GM12801 (cell line): Measurements from ENCODE around the gene TMPRSS13.

Experiments
- TF ChIP-seq, protein P1 (sequence below): IDR thresholded peaks from one replicate; pipeline ENCODE4 v1.5.1; 2011; ENCODE audit warnings: control low read depth; ENCODE audit not compliant: insufficient read length; ENCODE audit errors: extremely low read depth

Gene TMPRSS13

DNA sequence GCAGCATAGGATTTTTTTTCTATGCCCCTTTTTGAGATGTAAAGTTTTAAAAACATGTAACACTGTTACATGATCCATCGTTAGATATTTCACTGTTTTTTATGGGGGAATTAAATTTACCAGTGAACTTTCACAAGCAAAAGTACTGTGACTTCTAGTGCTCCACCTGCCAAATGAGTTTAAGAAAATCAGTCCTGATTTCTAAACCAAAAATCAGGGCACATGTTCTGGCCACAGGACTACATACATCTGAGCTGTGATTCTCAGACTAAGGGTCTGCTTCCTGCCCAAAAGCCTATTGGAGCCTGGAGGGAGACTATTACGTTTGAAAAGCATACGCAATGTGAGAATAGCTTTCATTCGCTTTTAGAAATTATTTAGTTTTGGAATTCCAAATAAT, 22.5 kb downstream of the TMPRSS13 start:
- TF ChIP-seq, protein P1, sequence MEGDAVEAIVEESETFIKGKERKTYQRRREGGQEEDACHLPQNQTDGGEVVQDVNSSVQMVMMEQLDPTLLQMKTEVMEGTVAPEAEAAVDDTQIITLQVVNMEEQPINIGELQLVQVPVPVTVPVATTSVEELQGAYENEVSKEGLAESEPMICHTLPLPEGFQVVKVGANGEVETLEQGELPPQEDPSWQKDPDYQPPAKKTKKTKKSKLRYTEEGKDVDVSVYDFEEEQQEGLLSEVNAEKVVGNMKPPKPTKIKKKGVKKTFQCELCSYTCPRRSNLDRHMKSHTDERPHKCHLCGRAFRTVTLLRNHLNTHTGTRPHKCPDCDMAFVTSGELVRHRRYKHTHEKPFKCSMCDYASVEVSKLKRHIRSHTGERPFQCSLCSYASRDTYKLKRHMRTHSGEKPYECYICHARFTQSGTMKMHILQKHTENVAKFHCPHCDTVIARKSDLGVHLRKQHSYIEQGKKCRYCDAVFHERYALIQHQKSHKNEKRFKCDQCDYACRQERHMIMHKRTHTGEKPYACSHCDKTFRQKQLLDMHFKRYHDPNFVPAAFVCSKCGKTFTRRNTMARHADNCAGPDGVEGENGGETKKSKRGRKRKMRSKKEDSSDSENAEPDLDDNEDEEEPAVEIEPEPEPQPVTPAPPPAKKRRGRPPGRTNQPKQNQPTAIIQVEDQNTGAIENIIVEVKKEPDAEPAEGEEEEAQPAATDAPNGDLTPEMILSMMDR: no peak

DNA sequence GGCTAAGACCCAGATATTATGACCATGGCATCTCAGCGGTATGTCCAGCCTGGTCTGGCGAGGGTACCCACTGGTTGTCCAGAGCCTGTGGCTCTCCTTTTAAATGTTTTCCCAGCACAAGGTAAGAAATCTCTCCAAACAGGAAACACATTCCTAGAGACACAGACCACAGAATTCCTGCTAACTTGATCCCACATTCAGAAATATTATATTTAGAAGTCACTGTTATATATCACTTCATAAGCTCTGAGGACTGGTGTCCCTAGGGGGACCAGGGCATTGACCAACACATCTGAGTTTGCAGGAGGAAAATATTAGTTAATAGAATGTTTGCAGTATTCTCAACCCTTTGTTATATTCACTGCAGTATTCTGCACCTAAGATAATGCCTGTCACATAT, 23.1 kb downstream of the TMPRSS13 start:
- TF ChIP-seq, protein P1: no peak

GRCh38 chr11:117905524-117905923, 23.7 kb downstream of the TMPRSS13 start:
- TF ChIP-seq, protein P1: no peak

- TF ChIP-seq, protein P1: no peak
These were observed 25.5 kb downstream of the TMPRSS13 start for GRCh38 chr11:117903505-117904382.

DNA sequence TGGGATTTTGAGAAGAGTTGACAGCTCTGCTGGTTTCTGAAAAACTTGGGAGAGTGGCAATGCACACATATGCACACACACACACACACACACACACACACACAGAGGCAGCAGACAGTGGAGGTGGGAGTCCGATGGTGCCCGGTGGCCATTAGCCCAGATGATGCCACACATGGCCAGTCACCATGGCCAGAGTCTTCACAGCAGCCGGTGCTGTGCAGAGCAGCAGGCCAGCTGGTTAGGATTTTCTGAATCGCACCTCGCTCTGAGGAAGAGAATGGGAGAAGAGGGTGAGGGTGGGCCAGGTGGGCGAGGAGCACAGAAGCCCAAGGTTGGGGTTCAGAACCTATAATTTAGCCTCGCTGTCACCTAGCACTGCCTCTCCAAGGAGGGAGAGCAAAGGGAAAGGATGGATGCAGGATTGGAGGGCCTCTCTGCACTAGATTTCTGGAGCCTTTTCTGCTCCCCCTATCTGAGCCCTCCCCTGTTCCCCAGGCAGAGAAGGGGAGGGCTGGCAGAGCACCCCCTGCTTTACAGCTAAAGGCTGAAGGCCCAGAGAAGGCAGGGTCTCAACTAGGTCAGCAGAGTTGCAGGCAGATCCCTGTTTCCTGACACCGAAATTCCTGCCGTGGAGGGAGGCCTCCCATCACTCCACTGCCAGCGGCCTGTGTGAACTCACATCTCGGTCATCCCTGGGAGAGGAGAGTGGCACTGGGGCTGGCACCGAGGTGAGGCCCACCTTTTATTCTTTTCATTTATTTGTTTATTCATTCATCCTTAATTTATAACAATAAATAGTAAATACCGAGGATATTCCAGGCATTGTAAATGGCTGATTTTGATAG, 27.0 kb downstream of the TMPRSS13 start:
- TF ChIP-seq, protein P1: no peak

- TF ChIP-seq, protein P1: no peak
These were observed 27.6 kb downstream of the TMPRSS13 start for GRCh38 chr11:117901601-117902000.

DNA sequence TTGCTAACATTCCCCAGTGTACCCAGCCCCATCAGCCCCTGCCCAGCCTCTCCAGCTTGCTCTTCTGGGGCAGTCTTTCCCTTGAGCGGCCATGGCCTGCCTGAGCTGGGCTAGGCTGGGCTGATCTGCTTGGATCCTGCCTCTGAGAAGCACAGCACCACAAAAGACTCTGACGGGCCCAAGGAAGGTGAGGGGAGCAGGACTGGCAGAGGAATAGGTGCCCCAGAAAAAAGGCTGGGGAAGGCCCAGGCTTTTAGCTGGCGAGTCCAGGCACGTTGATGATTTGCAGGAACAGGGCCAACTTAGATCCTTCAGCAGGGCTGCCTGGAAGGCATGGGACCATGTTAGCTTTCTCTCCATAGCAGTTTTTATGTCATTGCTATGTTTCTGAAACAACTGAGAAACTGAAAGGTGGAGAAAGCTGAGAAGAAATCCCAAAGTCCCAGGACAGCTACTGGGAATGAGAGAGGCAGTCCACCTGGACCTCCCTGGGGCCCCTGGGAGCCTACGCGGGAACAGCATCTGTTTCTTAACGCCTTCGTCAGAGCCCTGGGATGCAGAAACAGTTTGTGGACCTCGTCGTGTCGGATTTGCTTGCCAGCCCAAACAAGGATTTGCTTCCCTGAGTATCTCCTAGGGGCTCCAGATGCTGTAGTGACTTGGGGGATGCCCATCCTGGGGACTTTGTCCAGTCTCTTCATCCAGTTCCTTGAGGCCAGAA, 28.3 kb downstream of the TMPRSS13 start:
- TF ChIP-seq, protein P1: no peak
